OCI-LY7 (cell line): Measurements from ENCODE around the gene TEKT5.

ENCODE experiments used
- CTCF ChIP-seq: fragments of 200-600 bp; sonication (generic); conservative IDR thresholded peaks from 2 replicates; pipeline ENCODE4 v1.5.1; 2014; ENCODE audit warnings: mild to moderate bottlenecking, antibody characterized with exemption, low read length, moderate library complexity, mixed read lengths
- EZH2phosphoT487 ChIP-seq: fragments of 200-600 bp; sonication (generic); IDR thresholded peaks from 2 replicates; pipeline ENCODE4 v1.6.1; 2018; ENCODE audit warnings: low read depth, borderline replicate concordance, mild to moderate bottlenecking, mixed run types, antibody characterized with exemption, low read length, moderate library complexity, mixed read lengths

- TF ChIP-seq CTCF (no peak), EZH2phosphoT487 (no peak)
Measured at GRCh38 chr16:10708969-10709368, 14.2 kb upstream of the TEKT5 start.
